IPS-NIHi7 (cell line): ENCODE results near the gene RTTN.
"Not testable (repeated sequence)": the region's sequence is repeated elsewhere in the genome, so short reads cannot be mapped to it uniquely, and the experiment has no call there.

Source experiments
- DNase-seq: peaks from one replicate; pipeline ENCODE4 v3.0.0; 2012; ENCODE audit warnings: mixed read lengths; ENCODE audit errors: extremely low spot score

RTTN gene

DNA sequence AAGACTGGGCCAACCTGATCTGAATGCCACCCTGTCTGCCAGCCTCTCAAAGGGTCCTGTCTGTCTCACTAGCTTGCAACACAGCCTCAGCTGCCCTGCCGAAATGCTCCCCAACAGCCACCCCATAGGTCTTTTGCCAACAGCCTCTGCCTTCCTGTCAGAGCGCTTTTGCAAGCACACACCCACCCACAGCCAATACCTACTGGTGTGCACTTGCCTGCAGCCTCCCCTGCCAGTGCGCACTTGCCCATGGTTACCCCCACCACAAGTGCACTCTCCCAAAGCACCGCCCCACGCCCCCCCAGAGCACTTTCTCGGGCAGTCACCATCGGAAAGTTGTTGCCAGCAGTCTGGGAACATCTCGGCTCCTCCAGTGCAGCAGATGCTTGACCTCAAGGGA lies 48.6 kb downstream of the RTTN start:
- no peak for DNase-seq

DNA sequence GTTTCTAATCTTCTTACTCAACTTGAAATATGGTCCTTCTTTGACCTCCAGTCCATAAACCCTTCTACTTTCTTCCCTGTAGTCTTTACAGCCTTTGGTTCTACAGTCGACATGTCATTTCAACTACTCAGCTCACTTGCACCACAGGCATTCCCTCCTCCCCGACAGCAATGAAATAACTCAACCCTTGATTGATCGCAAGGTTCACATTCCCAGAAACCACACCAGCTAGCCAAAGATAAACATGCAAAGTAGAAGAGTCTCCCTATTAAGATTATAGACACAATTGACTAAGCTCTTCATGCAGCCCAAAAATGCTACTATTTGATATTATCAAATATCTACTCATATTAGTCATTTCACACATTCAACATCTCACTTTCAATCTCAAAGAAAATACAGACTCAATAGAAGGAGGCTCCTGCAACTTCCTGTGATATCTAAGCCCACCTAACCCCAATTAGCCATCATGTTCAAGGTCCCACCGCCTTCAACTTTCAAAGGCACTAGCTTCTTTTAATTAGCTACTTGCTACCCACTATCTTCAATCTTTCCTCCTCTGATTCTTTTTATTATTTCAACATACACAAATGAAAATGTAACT lies 50.8 kb downstream of the RTTN start:
- no peak for DNase-seq

DNA sequence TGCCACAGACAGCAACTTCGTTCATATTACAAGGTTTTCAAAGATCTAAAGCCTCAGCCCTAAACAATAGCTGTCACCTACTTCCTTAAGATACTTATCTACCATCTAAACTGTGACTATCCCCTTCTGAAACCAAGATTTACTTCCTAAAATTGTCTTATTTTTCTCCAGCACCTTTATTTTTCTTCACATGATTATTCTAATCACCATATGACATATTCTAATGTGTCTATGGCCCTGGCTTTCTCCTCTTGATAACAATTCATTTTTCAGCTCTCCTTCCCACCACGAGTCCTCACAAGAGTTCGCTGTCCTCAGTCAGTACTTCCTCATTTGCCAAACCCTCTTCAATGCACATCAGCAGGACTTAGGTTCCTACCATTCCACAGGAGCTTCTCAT lies 53.9 kb downstream of the RTTN start:
- DNase-seq, result no peak

DNA sequence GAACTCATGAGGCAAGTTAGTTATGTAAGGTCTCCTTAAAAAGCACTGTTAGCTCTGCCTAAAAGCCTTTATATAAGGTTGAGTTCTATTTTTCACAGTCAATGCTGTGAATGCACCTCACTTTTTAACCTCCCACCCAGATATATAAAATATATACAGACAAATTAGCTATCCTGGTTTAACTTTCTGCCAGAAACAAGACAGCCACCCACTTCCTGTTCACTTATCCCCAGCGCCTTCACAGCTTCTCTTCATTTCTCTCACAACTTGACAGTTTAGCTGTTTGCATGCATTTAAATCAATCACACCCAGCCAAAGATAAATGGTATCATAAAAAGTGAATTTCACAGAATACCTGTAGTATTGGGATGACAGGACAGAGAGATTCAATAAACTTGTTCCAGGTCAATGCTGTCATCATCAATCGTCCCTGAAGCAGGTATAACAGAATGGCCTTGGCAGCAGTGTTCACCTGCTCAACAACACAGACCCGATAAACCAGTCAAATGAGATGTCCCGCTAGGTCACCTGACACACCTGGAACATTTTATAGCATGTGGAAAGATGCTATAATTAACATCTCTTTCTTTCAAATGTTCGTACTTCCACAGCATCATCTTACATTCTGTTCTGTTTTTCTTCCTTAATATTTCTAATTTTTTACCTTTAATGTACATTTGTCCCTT lies 55.7 kb downstream of the RTTN start:
- DNase-seq, result no peak

DNA sequence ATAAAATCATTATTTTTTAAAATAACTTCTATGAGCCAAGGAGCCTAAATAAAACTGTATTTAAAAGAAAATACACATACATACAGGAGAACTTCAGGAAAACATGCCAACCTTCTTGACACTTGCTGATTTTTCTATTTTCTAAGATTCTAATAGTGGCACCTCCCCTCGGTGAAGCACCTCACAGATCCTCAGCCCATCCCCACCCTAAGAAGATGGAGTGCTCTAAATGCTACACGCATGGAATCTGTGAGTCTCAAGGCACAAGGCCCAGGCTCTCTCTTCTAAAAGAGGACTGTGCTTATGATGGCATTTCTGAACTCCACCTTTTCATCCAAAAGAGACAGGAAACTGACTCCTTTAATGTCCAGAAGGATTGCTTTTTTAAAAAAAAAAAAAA lies 56.3 kb downstream of the RTTN start:
- no peak for DNase-seq

DNA sequence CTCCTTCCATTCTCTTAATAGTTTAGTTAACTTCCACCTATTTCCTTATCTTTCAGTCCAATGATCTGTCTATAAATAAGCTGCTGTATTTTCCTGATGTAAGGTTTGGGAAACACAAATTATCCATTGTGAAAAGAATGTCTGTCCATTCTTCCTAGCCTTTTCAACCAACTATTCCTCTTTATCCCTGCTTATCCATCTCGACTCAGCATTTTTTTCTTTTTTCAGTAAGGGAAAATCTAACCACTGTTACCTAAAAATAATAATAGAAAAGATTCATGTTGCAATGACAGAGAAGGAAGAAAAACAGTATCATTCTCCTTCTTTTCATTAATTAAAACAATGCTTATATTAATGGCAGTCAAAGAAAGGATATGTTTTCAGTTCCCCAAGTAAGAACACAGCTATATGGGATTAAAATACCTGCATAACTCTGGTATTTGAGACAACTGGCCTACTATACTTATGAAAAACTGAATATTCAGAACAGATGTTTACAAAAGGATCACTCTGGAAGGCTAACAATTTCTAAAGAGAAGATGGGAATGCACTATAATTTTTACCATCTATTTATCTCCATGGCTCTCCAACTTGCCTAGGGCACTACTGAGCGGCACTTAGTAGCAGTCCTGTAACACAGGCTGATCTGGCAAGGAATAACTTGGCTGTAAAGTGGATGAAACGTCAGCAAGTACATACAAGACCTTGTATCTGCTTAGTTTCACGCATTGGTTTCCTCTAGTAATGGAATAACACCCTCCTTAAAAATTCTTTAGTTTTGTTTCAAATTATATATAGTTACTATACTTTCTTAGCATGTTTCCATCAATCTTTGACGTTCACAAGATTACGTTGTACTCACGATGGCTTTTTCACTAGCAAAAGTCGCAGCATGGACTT lies 57.2 kb downstream of the RTTN start:
- no peak for DNase-seq

DNA sequence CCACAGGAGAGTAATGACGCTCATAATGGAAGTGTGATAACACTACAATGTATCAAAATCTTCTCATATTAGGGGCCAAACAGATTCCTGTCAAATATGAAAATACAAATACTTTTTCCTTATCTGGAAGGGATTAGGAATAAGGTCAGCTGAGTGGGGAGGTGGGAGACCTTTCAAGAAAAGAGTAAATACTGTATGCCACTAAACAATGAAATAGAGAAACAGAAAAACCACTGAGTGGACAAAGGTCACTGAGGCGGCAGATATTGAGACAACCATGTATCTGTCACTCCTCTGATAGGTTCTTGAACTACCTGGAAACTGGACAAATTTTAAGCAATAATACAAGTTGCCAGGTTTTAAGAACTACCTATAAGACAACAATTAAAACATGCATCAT lies 59.3 kb downstream of the RTTN start:
- no peak for DNase-seq

DNA sequence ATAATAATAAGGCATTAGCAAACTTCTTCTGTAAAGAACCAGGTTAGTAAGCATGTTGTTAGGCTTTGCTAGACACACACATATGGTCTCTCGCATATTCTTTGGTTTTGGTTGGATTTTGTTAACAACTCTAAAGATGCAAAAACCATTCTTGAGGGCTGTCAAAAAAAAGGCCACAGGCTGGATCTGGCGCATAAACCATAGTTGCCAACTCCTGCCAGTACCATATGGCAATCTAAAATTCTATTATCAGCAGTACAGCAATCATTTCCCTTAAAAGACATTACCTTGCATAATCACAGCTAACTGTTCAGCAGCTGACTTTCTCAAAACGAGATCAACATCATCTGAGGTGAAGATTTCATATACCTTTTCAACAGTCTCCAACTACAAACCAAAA lies 63.5 kb downstream of the RTTN start:
- DNase-seq, result no peak

DNA sequence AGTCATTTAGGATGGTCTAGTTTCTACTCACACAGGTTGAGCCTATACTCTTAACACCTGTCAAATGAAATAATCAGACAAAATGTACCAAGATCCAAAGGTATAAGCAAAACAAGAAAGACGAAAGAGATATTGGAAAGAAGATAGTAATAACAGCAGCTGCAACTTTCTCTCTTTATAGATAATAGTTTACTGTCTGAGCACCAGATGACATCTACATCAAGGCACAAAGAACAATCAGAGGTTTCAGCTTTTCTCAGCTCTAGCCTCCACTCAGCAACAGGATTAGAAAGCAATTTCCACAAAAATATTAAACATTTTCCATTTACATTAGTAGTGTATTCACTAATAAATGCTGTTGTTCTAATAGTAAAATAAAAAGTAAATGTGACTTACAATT lies 66.3 kb downstream of the RTTN start:
- DNase-seq, result no peak

DNA sequence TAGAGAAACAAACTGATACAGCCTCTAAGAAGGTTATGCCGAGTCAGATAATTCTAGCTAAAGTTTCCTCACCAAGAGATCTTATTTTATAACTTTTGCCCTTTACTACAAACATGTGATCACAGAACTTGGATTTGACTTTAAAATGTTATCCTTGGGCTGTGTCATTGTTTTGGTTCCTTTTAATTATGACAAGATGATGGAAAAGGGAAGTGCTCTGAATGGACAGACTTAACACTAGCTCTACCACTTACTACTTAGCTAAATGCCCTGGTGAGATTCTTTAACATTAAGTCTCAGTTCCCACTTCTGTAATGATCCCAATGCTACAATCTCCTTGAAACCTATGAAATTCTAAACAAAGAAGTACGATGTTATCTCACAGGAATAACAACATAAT lies 69.9 kb downstream of the RTTN start:
- no peak for DNase-seq

DNA sequence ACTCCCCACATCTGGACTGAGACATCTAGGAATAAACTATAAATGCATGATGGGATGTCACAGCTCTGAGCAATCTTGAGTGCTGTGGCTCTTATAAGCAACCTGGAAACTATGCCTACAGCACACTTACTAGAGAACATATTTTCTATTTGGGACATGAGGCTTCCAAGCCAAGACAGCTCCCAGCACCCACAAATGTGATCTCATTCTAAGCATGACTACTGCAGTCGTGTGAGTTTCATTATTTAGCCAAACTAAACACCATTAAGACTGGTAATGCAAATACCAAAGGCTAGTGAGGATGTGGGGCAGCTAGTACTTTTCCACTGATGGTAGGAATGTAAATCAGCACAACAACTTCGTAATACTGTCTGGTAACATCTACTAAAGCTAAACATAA lies 72.5 kb downstream of the RTTN start:
- no peak for DNase-seq

DNA sequence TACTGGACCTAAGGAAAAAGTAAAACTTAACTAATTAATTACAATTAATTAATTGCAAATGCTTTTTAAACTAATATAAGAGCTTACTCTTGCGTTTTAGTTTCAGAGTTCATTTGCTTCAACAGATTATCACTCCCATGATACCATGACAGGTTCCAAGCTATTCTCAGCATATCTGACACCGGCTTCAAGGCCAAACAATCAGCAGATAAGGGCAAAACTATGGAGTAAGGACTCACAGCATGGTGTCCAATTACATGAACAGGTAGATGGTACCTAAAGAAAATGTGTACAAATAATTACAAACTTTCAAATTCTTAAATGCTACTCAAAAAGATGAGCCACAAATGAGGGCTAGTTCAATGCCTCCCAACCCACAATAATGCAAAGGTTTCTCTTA lies 77.2 kb downstream of the RTTN start:
- no peak for DNase-seq

DNA sequence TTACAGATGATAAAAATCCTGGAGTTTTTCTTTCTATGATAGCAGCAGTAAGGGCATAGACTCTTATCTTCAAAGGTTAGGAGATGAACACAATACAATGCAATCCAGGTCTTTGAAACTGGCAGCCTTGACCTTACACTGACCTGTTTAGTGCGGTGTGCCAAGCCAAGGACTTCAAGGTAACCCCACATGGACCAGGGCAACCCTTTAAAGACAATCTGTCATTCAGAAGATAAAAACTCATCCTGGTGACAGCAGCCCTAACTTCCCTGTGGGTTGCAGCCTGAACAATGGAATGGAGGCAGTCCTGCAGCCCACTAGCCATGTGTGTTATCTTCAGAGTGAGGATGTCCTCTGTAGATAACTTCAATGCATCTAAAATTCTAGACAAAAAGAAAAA lies 78.1 kb downstream of the RTTN start:
- DNase-seq, result no peak

DNA sequence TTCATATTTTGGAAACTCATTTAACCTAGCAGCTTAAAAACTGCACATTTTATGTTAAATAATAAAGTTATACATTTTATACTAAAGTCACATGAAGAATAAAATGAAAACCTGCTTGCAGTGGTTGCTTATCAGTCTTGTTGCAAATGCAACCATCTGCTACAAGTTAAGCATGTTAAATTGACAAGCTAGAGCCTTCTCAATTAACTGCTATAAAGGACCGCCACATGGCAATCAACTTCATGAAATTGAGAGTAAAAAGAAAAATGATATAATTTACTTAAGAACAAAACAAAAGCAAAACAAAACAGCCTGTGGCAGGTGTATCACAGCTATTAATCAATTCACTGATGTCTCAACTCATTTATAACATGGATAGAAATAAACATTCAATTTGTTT lies 78.7 kb downstream of the RTTN start:
- DNase-seq, result no peak

DNA sequence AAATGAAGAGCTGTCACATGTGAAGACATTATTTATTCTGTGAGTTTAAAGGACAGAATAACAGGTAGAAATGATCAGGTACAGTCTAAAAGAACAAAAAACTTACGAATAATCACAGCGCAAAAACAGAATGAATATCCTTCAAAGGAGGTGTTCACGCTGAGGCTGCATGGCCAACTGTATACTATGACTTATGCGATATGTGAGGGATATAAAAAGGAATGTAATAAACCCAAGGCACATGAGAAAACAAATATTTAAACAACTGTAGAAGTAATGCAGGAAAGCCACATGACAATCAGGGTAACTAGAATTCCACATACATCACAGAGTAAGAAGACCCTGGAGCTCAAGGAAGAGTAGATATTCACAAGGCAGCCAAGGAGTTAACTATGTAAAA lies 81.3 kb downstream of the RTTN start:
- no peak for DNase-seq

DNA sequence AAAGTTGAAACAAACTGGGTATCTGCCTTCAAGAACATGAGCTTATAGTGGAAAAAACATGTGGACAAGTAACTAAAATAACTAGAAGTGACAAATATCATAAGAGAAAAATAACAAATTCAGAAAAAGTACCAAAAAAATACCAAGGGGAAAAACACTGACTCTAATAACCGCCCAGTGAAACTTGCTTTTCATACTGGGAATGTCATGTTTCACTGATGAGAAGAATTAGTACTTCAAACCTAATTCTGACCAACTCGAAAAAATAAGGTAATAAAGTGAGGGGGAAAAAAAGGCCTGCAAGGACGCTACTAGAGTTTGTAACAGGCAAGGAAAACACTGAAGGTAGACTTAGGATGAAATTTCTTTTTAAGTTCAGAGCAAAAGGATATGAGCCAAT lies 83.6 kb downstream of the RTTN start:
- DNase-seq, result no peak

DNA sequence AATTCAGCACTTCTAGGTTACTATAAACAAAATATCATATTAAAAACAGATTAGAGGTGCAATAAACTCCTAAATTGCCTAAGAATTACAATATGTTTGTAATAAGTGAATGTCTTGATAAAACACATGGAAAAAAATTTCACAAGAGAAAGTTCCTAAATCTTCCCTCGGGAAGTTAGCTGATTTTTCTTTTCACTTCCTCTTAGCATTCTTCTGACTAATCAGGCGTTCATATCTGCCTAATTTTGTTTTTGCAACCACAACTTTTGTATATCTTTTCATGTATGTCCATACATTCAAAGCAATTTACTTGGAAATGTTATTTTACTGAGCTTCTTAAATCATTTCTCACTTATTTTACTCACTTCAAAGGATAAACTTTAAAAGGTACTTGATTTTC lies 88.5 kb downstream of the RTTN start:
- DNase-seq, result no peak

DNA sequence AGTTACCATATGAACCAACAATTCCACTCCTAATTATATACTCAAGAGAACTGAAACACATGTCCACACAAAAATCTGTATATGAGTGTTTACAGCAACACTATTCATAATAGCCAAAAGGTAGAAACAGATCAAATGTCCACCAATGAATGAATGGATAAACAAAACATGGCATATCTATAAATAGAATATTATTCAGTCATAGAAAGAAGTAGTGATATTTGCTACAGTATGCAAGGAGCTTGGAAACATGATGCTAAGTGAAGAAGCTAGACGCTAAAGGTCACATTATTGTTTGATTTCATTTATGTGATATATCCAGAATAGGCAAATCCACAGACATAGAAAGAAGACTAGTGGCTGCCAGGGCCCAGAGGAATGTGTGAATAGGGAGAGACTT lies 92.0 kb downstream of the RTTN start:
- no peak for DNase-seq

DNA sequence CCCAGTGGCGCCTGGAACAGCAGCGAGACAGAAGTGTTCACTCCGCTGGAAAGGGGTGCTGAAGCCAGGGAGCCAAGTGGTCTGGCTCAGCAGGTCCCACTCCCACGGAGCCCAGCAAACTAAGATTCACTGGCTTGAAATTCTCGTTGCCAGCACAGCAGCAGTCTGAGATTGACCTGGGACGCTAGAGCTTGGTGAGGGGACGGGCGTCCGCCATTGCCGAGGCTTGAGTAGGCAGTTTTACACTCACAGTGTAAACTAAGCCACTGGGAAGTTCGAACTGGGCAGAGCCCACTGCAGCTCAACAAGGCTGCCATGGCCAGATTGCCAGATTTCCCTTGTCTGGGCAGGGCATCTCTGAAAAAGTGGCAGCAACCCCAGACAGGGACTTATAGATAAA lies 94.8 kb downstream of the RTTN start:
- DNase-seq, result no peak

DNA sequence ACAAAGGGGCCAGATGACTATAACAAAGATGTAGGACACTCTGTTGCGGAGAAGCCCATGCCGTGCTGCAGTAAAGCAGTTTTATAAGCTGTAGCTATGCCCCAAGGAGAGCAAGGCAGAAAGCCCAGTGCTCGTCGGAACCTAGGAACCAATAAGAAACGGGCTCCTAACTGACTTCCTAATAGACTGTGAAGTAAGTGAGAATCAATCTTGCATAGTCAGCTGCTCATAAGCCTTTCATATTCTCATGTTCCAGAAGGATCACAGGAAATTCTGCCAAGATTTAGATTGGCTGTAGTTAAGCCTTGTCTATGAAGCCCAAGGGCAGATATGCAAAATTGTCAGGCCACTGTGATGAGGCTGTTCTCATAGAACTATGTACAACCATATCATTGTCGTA lies 98.4 kb downstream of the RTTN start:
- no peak for DNase-seq

DNA sequence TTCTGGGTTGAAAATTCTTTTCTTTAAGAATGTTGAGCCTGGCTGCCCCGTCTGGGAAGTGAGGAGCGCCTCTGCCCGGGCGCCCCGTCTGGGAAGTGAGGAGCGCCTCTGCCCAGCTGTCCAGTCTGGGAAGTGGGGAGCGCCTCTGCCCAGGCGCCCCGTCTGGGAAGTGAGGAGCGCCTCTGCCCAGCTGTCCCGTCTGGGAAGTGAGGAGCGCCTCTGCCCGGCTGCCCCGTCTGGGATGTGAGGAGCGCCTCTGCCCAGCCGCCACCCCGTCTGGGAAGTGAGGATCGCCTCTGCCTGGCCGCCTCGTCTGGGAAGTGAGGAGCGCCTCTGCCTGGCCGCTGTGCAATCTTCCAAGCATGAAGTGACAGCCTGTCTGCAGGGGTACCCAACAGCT lies 102.6 kb downstream of the RTTN start:
- not testable (repeated sequence) for DNase-seq

DNA sequence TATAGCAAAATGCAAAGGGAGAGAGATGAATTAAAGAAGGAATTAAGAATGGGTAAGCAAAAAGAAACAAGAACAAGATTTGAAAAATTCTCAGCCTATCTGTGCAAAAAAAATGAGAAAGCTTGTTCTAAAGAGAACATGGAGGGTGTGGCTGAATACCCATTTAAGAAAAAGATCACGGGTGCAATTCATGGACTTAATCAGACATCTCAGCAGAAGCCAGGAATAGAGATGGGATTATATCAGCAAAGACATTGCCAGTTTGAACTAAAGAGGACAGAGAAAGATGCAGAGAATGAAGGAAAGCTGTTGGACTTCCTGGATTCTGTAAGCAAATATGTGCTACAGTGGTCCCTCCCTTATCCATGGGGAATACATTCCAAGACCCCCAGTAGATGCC lies 115.6 kb downstream of the RTTN start:
- no peak for DNase-seq

DNA sequence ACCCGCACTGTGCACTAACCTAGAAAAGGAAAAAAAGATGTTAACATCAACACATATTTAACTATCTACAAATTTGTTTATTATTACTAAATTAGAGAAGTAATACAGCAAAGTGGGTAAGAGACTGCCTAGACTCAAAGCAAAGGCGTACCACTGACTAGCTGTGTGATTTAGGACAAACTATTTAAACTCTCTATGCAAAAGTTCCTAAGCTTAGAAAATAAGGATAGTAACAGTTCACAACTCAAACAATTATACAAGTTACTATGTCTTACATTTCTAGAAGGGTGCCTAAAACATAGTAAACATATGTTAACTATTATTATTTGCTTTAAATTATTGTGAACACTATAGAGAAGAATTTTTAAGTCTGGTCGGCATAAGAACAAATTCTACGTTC lies 119.4 kb downstream of the RTTN start:
- DNase-seq, result no peak
